Activated CD4-positive, alpha-beta T cell treated with anti-CD3 and anti-CD28 coated beads for 4 hours (primary cell): ENCODE measurements around the gene KRTAP29-1.
A peak's percentile ranks its signal among the peaks of the same experiment; 100 is the strongest.
"Not testable (repeated sequence)": the region's sequence is repeated elsewhere in the genome, so short reads cannot be mapped to it uniquely, and the experiment has no call there.

Source experiments
- DNase-seq, 2 donors: peaks; one replicate each; pipeline ENCODE4 v3.0.0-alpha.2; 2020

KRTAP29-1 gene, protein sequence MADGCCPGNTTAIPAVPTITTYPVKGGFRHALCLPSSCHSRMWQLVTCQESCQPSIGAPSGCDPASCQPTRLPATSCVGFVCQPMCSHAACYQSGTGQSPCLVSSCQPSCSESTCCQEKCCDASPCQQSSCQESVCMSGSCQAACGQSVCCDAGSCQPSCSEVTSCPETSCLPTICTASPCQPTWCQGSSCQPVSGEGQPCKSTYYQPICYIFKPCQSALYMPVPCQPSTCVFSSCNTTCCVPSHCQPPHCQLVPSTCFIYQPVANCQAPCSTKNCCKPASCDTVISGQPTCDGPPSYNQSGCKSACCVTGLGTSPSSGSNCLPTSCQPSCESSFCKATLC

DNA sequence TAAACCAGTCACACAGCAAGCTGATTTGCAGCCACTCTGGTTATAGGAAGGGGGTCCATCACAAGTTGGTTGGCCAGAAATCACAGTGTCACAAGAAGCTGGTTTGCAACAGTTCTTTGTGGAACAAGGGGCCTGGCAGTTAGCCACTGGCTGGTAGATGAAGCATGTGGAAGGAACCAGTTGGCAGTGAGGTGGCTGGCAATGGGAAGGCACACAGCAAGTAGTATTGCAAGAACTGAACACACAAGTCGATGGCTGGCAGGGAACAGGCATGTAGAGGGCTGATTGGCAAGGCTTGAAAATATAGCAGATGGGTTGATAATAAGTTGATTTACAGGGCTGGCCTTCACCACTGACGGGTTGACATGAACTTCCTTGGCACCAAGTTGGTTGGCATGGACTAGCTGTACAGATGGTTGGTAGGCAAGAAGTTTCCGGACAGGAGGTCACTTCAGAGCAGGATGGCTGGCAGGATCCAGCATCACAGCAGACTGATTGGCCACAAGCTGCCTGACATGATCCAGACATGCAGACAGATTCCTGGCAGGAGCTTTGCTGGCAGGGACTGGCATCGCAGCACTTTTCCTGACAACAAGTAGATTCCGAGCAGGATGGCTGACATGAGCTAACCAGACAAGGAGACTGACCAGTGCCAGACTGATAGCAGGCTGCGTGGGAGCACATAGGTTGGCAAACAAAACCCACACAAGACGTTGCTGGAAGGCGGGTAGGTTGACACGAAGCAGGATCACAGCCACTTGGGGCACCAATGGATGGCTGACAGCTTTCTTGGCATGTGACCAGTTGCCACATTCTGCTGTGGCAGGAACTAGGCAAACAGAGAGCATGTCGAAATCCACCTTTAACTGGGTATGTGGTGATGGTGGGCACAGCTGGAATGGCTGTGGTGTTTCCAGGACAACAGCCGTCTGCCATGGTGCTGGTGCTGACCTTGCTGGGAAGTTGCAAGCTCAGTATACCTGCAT lies at the start of gene KRTAP29-1:
TSS of gene KRTAP29-1 (minus strand) at position 936 of the 986 bp plus-strand sequence. CDS start at position 936, 0 bp downstream.
- no peak for DNase-seq

DNA sequence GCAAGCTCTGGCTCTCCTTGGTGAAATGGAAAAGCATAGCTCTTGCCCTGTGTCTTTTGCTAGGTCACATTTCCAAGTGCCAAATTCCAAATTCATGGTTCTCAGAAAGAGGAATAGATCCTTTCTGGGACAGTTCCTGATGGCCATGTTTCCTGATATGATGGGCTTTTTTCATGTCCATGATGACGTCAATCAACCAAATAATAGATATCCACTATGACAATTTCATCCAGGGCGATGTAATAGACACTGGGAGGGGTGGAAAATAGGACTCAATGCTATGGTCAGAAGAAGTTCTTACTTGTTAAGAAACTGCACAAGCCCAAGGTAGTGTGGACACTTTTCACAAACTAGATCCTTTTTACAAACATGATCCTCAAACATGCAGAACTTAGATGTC lies 48.5 kb upstream of the KRTAP29-1 start:
- no peak for DNase-seq

DNA sequence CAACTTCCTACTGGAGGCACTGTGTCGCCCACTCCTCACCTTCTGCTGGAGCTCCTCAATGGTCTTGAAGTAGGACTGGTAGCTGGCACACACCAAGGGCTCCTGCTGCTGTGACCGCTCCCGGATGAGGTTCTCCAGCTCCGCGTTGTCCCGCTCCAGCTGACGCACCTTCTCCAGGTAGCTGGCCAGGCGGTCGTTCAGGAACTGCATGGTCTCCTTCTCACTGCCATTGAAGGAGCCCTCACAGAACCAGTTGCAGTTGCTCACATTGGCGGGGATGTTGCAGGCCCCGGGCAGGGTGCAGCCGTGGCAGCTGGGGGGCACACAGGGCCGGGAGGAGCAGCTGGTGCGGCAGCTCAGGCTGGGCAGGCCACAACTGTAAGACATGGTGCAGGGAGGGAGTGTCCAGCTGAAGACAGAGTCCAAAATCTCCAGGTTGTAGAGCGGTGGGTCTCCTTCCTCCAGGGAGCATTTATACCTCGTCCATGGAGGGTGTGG lies 47.8 kb upstream of the KRTAP29-1 start, which contains the start of gene KRT33A:
TSS of gene KRT33A (minus strand) at position 448 of the 498 bp plus-strand sequence. CDS start at position 387, 61 bp downstream.
- not testable (repeated sequence) for DNase-seq

DNA sequence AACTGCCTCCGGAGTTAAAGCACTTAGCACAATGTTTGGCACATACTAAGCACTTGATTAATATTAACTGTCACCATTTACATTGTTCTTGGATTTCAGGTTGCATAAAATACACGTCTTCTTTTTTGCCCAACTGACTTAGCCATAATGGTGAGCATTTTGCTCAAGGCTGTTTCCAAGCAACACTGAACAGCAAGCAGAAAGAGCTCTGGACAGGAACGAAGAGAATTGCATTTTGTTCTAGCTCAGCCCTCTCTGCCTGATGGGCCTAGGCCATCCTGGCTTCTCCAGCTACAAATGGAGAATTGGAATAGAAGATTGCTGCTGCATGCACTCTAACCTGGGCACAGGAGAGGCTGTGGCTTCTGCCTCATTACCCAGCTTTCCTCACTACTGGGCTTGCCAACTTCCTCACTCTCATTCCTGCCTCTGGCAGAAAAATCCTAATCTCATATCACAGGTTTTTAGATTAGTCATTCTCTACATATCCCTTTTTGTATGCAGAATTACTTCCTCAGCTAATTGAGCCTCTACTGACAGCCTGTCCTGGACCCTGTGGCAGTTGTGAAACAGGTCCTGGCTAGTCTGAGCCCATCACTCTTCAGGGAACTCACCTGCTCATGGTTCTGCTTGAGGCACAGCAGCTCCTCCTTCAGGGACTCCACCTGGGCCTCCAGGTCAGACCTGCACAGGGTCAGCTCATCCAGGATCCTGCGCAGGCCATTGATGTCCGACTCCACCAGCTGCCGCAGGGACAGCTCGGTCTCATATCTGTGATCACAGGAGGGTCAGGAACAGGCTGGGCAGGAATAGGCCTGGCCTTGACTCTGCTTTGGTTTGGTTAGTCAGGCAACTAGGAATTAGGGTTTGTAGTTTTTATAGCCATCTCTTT lies 45.5 kb upstream of the KRTAP29-1 start:
- DNase-seq = no peak

DNA sequence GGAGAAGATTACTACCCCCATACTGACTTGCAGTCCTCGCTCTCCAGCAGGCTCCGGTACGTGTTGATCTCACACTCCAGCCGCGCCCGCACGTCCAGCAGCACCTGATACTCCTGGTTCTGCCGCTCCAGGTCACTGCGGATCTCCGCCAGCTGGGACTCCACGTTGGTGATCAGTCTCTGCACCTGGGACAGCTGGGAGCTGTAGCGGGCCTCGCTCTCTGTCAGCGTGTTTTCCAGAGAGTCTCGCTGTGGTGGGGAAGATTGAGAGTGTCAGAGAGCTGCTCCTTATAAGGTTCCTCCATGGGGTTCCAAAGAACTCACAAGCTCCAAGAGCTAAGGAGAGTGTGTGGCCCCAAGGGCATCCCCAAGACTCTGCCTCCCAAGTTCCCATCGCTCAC lies 43.8 kb upstream of the KRTAP29-1 start:
- DNase-seq = not testable (repeated sequence)

DNA sequence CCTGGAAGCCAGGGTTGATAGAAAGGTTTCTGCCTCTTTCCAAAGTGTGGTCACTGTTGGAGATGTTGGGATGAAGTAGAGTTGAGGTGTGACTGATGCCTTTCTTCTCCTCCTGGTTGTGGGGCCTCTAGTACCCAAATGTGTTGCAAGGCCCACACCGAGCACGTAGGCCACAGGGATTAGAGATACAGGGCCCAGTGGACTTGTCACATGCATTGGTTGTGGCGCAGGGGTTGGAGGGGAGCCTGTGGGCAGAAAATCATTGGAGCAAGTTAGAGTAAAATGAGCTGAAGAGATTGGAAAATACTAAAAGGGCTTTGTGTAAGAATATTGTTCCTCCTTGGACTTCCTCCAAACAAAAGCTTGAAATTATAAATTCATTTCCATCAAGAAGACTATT lies 43.3 kb upstream of the KRTAP29-1 start:
- no peak for DNase-seq

DNA sequence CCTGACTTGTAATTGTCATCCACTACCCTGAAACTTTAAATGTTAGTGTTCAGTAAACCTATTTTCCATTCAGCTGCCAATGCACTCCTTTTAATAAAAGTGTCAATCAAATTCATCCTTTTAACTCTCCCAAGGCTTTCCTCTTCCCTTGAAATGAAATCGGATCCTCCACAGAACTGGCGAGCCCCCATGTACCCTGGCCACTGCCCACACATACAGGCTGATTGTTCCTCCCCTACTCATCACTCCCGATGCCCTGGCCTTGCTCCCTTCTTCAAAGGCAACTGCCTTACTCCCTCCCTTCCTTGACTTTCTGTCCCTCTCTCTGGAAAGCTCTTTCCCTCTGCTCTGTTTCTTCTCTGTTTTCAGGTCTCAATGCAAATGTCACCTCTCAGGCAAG lies 40.4 kb upstream of the KRTAP29-1 start:
- DNase-seq = no peak

DNA sequence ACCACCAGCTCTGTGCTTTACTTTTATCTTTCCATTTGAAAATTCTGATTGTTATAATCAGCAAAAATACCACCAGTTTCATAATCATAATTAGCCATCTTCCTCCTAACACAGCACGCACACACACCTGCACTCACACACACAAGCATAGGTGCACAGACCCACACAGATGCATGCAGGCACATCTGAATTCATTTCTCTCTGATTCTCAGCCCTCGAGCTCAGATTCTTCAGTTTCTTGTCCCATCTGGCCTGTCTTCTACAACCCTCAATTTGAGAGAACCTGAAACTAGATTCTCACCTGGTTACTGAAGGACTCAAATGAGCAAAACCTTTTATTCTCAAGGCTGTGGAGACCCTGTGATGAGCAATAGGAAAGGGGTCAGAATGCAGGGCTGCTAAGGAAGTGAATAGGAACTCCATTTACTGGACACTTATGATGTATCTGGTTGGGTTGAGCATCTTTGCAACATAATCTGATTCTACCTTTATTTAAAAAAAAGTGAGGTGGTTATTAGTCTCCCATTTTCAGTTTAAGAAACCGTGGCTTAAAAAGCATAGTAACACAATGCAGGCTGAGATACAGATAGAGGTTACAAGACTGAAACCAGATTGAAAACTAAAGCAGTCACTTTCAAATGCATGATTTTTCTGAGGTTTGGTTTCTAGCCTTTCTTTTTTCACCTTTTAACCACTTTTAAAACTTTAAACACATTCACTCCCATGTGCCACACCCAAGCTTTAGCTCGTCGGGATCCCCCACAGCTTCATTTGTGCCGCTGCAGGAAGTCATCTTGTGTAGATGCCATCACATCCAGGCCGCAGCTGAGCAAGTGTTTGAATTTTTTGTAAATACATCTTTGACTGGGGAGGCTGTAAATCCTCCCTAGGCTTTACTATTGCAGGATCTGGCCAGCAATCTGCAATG lies 38.5 kb upstream of the KRTAP29-1 start:
- DNase-seq = peak; percentile 25 to 27

DNA sequence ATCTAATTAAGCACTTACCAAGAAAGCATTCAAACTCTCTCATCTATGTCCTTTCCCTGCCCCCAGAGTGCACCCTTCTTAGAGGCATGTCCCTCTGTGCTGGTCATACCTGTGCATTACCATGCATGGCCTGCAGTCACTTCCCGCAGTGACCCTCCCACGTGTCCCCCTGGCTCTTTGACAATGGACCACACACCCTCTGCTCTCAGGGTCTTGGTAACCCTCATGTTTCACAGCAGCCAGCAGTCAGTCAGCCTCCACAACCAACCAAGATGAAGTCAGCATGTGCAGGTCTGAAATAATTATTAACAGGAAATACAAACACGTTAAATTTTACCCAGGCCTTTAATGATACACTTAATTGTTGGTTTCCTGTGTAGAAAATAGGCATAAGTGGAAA lies 37.8 kb upstream of the KRTAP29-1 start:
- DNase-seq = no peak

DNA sequence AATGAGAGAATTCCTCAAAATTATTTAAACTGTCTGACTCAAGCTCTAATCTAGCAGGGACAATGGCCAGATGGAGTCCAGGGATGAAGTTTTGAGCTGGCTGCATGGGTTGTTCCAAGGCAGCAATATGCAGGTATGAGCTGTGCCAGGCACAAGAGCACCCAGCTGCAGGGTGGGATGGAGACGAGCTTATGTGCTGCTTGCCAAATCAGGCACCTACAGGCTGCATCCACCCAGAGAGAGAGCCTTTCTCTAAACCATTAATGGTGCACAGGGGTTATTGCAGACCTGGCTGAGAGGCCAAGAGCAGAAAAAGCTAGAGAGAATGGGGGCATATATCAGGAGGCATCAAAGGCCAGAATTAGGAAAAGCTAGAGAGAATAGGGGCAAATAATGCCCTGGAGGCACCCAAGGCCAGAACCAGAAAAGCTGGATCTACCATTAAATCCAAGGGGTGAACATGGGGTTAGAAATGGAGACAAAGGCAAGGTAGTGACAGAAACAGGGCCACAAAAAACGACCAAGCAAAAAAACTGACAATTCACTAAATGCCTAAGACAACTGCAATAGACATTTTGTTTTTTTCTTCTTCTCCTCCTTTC lies 37.0 kb upstream of the KRTAP29-1 start:
- no peak for DNase-seq

DNA sequence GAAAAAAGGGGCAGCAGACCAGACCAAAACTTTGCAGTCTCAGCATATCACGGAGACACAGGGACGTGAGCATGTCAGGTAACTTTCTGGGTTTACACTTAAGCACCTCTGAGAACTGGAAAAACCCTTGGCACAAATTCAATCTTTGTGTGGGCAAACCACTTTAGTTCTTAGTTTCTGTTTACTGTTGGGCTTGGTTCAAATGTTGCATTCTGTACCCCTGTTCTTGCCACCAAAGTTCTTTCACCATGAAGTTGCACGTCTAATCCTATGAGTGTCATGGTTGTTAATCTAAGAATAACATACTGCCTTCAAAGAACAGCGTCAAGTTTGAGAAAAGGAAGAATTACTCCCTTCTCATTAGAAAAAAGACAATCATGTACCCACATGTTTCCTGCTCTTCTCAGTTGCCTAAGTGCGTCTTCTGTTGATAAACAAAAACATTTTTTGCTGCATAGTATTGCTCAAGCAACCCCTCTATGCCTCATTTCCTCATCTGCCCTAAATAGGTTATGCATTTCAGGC lies 36.4 kb upstream of the KRTAP29-1 start:
- DNase-seq = peak; percentile 29 to 42

DNA sequence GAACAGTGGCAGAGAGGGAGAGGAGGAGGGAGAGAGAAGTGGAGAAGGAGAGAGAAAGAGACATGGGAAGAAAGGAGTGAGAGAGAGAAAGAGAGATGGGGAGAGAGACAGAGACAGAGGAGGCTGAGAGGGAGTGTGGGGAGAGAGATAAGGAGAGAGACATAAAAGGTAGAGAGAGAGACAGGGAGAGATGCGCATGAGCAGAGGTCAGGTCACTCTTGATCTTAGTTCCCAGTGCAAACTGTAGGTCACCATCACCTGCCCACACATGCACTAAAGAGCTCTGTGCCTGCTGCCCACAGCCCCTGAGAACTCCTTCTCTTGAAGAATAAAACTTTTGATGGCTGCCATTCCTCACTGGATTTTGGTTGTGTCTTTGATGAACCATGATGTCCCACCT lies 33.1 kb upstream of the KRTAP29-1 start:
- DNase-seq = no peak

DNA sequence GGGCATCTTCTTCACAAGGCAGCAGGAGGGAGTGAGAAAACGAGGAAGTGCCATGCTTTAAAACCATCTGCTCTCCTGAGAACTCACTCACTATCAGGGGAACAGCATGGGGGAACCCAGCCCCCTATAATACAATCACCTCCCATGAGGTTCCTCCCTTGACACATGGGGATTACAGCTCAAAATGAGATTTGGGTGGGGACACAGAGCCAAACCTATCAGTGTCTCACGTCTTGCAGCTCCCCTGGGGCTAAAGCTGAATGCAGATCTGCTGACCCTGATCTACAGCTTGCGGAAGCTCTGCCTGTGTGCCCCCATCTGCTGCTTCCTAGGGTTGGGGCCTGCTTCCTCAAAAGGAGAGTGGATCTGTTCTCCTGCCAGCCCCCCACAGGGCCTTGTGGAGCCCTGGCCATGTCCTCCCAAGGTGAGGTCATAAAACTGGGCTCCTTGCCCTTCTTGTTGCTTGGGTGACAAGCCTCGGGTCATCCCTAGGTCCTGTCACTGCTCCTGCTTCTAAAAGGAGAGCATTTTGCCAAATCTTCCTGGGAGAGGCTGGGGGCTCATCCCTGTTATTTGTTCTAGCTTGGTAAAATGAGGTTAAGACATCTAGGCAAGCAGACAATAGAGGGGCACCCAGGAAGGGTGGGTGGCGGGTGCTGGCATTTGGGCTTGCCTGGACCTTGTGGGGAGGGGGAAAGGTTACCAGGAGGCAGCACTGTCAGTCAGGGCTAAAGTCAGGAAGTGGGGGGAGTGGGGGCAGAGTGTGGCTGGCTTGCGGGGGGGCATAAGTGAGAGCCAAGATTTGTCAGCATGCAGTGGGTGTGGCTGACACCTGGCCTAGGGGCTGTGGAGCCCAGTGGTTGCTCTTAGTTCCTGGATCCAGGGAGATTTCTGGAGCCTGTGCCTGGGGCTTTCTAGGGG lies 32.0 kb upstream of the KRTAP29-1 start:
- no peak for DNase-seq

DNA sequence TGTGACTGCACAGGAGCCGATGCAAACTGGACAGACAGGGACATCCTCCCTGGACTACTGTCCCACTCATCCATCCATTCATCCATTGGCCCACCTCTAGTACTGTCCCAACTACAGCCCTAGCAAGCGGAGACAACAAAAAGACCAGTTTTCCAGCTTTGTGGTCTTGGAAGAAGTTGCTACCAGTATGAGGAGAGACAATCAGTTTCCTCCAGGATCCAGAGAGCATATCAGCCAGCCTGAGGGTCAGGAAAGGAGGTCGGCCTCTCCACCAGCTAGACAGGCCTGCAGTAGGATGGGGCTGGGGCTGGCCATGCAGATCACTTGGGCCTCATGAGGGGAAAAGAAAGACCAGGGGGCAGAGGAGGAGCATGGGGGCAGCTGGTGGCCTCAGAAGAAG lies 31.2 kb upstream of the KRTAP29-1 start:
- DNase-seq = no peak

DNA sequence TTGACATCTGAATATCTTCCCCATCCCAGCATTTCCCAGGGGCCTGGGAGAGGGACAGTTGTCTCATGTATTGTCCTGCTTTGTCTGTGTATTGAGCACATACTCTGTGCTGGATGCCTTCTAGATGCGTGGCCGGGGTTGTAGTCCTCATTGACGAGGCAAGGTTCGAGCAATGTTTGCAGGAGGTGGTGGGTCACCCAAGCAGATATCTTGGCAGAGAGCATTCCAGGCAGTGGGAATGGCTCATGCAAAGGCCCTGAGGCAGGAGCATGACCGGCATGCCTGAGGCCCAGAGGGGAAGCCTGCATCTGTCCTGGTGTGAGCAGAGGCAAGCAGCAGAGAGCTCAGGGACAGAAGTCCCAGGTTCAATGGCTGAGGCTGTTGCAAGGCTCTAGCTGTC lies 30.4 kb upstream of the KRTAP29-1 start:
- DNase-seq = no peak

DNA sequence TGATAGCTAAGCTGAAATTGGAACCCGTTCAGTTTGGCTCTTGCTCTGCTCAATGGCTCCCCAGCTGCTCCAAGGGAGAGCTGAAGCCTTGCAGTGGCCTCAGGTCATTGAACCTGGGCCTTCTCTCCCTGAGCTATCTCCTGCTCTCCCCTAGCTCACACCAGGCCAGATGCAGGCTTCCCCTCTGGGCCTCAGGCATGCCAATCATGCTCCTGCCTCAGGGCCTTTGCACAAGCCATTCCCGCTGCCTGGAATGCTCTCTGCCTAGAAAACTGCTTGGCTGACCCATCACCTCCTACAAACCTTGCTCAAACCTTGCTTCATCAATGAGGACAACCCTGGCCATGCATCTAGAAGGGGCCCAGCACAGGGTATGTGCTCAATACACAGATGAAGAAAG lies 29.6 kb upstream of the KRTAP29-1 start:
- no peak for DNase-seq

DNA sequence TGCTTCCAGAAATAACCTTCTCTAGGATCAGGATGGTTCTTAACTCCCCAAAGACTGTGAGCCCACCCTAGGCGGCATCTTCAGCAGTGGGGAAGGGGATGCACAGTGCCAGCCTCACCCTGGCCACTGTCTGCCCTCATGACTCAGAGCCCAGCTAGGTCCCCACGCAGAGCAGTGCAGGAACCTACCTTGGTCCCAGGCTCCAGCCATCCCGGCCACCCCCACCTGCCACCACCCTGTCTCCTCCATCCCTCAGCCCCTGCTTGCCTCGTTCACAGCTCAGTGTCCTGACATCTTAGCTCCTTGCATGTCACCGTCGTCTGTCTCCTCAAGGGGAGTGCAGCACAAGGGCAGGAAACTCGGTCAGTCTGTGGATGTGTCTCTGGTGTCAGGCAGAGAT lies 29.0 kb upstream of the KRTAP29-1 start:
- DNase-seq = no peak

DNA sequence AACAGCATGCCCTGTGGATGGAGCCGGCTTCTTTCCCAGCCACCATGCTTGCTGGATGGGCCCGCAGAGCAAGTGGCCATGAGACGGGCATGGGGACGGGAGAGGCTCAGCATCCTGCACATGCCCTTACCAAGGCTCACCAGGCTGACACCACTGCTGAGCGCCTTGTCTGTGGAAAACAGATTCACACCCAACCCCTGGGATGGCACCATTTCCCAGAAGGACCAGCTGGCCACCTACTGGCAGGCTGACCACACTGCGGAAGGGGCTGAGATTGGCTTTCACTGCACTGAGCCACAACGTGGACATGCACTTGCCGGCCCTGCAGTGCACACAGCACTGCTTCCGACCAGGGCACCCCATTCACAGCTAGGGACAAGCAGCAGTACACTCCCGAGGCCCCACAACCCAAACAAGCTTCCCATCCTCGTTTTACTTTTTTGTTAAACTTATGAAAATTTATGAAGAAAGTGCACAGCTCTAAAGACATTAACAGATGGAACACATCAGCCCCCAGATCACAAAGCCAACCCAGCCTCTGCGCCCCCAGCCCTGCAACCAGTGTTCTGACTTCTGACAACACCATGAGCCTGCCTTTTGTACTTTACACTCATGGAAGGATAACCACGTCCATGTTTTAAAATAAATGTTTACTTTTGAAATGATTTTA lies 26.8 kb upstream of the KRTAP29-1 start:
- no peak for DNase-seq

DNA sequence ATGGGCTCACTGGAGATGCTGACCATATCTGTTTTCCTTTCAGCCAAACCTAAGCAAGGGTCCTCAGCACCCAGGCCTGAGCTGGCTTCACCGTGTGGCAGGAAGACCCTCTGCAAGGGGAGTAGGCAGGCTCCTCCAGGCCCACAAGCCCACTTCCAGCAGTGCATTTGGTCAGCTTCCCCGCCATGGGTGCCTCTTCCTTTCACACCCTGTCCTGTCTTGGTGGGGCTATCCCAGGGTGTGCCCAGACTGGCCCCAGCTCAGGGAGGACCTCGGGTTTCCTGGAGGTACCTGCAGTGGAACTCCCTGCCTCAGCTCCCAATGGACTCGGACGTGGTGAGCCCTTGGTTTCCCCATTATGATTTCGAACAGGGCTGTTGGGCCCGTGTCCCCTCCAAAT lies 25.6 kb upstream of the KRTAP29-1 start:
- DNase-seq = no peak
